ENCODE results near the gene ZER1. TPM values are rescaled to one million over a fixed set of nuclear protein-coding genes. Genes with fewer than 3 reads are reported as not detected.
A peak's percentile ranks its signal among the peaks of the same experiment; 100 is the strongest.

Gene ZER1
- total RNA-seq, 1 donor from 2014 or later, result 8.7 TPM

DNA sequence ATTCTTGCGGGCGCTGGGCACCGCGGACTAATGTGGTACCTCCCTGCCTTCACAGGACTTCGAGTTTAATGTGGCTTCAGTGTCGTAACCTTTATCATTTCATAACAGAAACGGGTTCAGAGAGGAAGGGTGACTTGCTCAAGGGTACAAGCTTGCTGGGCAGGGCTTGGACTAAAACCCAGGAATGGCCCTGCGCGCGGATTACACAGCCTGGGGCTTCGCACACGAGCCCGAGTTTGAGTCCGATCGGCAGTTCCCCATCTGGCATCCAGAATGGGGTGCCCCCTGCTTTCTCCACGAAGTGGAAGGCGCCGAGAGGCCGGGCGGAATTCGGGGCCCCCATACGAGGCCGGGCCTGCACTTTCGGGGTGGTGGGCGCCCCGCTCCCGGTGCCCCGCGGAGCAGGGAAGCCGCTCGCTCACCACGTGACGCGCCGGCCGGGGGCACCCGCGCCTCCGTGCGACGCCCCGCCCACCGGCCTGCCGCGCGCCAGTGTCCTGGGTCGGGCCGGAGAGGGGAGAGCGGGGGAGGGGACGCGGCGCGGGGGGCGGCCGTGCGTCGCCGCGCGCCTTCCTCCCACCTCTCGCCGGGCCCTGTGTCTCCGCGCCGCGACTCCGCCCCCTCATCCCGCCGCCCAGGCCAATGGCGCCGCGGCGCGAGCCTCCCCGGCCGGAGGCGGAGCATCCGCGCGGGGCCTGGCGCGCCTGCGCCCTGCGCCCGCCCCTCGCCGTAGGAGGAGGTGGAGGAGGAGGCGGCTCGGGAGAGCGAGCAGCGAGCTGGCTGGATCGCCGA is 83.0 kb downstream of the ZER1 start, which contains the start of gene SET:
Gene SET, plus strand, starts transcription at position 722 of the 792 bp plus-strand sequence. CDS start 361 bp downstream, outside the sequence.
- H3K4me3 ChIP-seq (ENCODE audit: low read depth, low read length), result peak within 1 kb of the TSS; percentile 82
- DNase-seq (ENCODE audit: low read depth) (peak; percentile 77), FAIRE-seq (no peak)
- no peaks in the 10 kb centered on the region for H3K27me3 ChIP-seq (ENCODE audit: control insufficient read depth, insufficient read depth, low read length)
- H3K36me3 ChIP-seq (ENCODE audit: control insufficient read depth, insufficient read depth, low read length), result peaks cover 12% of the 10 kb centered on the region
- TF ChIP-seq, protein P1, sequence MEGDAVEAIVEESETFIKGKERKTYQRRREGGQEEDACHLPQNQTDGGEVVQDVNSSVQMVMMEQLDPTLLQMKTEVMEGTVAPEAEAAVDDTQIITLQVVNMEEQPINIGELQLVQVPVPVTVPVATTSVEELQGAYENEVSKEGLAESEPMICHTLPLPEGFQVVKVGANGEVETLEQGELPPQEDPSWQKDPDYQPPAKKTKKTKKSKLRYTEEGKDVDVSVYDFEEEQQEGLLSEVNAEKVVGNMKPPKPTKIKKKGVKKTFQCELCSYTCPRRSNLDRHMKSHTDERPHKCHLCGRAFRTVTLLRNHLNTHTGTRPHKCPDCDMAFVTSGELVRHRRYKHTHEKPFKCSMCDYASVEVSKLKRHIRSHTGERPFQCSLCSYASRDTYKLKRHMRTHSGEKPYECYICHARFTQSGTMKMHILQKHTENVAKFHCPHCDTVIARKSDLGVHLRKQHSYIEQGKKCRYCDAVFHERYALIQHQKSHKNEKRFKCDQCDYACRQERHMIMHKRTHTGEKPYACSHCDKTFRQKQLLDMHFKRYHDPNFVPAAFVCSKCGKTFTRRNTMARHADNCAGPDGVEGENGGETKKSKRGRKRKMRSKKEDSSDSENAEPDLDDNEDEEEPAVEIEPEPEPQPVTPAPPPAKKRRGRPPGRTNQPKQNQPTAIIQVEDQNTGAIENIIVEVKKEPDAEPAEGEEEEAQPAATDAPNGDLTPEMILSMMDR (IDR thresholded peaks at IDR 0.05; ENCODE audit: insufficient read depth, low read length, severe bottlenecking), result no peak

DNA sequence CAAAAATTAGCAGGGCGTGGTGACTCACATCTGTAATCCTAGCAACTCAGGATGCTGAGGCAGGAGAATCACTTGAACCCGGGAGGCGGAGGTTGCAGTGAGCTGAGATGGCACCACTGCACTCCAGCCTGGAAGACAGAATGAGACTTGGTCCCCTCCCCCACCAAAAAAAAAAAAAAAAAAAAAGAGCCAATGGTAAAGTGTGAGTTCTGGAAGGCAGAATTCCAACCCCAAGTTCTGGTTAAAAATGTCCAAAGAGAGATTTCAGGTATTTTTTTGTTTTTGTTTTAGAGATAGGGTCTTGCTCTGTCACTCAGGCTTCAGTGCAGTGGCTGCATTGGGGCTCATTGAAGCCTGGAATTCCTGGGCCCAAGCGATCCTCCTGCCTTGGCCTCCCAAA is 84.3 kb downstream of the ZER1 start:
- Histone ChIP-seq H3K36me3 (ENCODE audit: control insufficient read depth, insufficient read depth, low read length) (peaks cover 8% of the 10 kb centered on the region), H3K4me3 (ENCODE audit: low read depth, low read length) (no peak overlapping the region), H3K27me3 (ENCODE audit: control insufficient read depth, insufficient read depth, low read length) (no peaks in the 10 kb centered on the region)
- TF ChIP-seq, protein P1 (IDR thresholded peaks at IDR 0.05; ENCODE audit: insufficient read depth, low read length, severe bottlenecking), result no peak
- FAIRE-seq, result no peak
- DNase-seq (ENCODE audit: low read depth), result no peak

GRCh38 chr9:128685636-128686489 is 85.9 kb downstream of the ZER1 start:
- no peak for DNase-seq (ENCODE audit: low read depth)
- H3K4me3 ChIP-seq (ENCODE audit: low read depth, low read length), result no peak overlapping the region
- peaks cover 2% of the 10 kb centered on the region for H3K36me3 ChIP-seq (ENCODE audit: control insufficient read depth, insufficient read depth, low read length)
- FAIRE-seq, result no peak
- TF ChIP-seq, protein P1 (IDR thresholded peaks at IDR 0.05; ENCODE audit: insufficient read depth, low read length, severe bottlenecking), result no peak
- H3K27me3 ChIP-seq (ENCODE audit: control insufficient read depth, insufficient read depth, low read length), result no peaks in the 10 kb centered on the region

DNA sequence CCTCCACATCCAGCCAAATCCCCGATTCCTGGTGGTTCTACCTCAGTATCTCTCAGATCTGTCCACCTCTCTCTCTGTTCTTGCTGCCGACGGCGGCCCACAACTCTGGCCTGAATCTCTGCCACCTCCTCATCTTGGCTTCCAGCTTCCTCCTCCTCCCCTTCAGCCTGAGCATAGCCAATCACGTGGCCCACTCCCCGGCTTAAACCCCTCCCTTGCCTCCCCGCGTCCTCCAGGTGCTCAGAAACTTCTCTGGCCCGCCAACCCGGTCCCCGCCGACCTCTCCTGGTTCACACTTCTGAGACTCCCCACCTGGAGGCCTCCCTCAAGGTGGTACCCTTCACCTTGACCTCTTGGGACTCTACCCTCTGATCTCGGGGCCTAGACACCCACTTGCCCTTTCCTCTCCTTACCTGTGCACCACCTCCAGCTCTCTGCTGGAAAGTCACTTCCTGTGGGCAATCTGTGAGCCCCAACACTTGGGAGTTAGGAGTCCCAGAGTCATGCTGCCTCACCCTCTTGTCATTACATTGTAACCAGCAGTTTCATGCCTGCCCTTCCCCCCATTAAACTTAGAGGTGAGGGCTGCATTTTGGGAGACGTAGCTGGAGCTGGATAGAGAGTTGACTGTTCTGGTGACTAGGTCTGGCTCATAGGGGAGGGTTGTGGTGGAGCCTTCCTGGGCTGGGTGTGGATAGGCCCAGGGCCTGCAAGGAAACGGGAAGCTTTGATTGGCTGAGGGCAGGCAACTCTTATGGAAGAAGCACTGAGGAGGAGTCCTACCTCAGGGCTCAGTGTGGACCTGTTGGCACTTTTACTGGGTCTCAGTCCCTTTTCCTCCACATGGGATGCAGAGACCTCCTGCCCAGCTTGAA is 87.2 kb downstream of the ZER1 start:
- TF ChIP-seq, protein P1 (IDR thresholded peaks at IDR 0.05; ENCODE audit: insufficient read depth, low read length, severe bottlenecking), result no peak
- FAIRE-seq, result no peak

DNA sequence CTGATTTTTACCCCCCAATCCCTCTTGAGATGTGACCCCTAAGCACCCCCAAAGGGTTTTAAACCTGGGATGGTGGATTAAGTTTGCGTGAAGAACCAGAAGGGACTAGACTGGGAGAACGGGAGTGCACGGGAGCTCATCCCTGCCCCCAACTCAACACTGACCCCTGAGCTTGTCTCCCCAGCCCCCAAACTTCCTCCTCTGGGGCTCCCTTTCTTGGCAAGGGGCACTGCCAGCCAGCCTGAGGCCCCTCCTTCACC is 87.7 kb downstream of the ZER1 start:
- Histone ChIP-seq H3K27me3 (ENCODE audit: control insufficient read depth, insufficient read depth, low read length) (no peaks in the 10 kb centered on the region), H3K4me3 (ENCODE audit: low read depth, low read length) (peak overlapping the region; percentile 73), H3K36me3 (ENCODE audit: control insufficient read depth, insufficient read depth, low read length) (peaks cover 3% of the 10 kb centered on the region)
- DNase-seq (ENCODE audit: low read depth) (no peak), FAIRE-seq (no peak)
- TF ChIP-seq, protein P1 (IDR thresholded peaks at IDR 0.05; ENCODE audit: insufficient read depth, low read length, severe bottlenecking), result no peak

More for the DNA sequence above, 87.2 kb downstream of the ZER1 start:
- no peaks in the 10 kb centered on the region for H3K27me3 ChIP-seq (ENCODE audit: control insufficient read depth, insufficient read depth, low read length)
- H3K36me3 ChIP-seq (ENCODE audit: control insufficient read depth, insufficient read depth, low read length), result peaks cover 2% of the 10 kb centered on the region
- peak overlapping the region; percentile 73 for H3K4me3 ChIP-seq (ENCODE audit: low read depth, low read length)
- peak; percentile 97 for DNase-seq (ENCODE audit: low read depth)

Data from bronchial epithelial cell (primary cell).